HepG2 (cell line): ENCODE data around the gene TACC2. TPM values are rescaled to one million over a fixed set of nuclear protein-coding genes. Genes with fewer than 3 reads are reported as not detected.
A peak's percentile ranks its signal among the peaks of the same experiment; 100 is the strongest.

ENCODE experiments used
- JDP2 ChIP-seq: sonication (generic); formaldehyde crosslinking; IDR thresholded peaks from 2 replicates; pipeline ENCODE4 v1.8.1; 2022; ENCODE audit warnings: missing genetic modification reagents, borderline replicate concordance
- MEF2D ChIP-seq: sonication (generic); formaldehyde crosslinking; IDR thresholded peaks from 2 replicates; pipeline ENCODE4 v1.5.1; 2020; ENCODE audit warnings: mild to moderate bottlenecking, missing genetic modification reagents
- NAIF1 ChIP-seq: sonication (generic); formaldehyde crosslinking; IDR thresholded peaks from 2 replicates; pipeline ENCODE4 v1.5.0; 2020; ENCODE audit warnings: mild to moderate bottlenecking, missing genetic modification reagents, borderline replicate concordance
- SAP130 ChIP-seq: IDR thresholded peaks from 2 replicates; pipeline ENCODE4 v1.6.1; 2016; ENCODE audit warnings: low read depth
- SNRNP70 ChIP-seq: fragments of 200-400 bp; formaldehyde crosslinking; IDR thresholded peaks from 2 replicates; pipeline ENCODE4 v1.6.1; 2017; ENCODE audit warnings: mild to moderate bottlenecking, low read depth, low read length, moderate library complexity
- ZNF788 ChIP-seq: sonication (generic); formaldehyde crosslinking; IDR thresholded peaks from 2 replicates; pipeline ENCODE4 v1.5.0; 2020; ENCODE audit warnings: mild to moderate bottlenecking, missing genetic modification reagents, borderline replicate concordance
- polyA plus RNA-seq, 8 experiments: library from polyadenylated mRNA; depleted of rRNA in 3 of 8; stranded (reverse) in 7 of 8; unstranded in 1 of 8; fragments of >200 nt; fragmentation: Illumina TruSeq in 4 of 8; extraction: Trizol in 4 of 8; gene quantifications; 2 replicates each; pipeline versions ENCODE4 v1.2.1 to v1.2.3, GENCODE V29; 2011 to 2016; ENCODE audit warnings: low read depth in 4 of 8, missing spikeins in 1 of 8, mixed read lengths in 1 of 8; ENCODE audit not compliant: insufficient read depth in 1 of 8
- total RNA-seq, 5 experiments: library from RNA; depleted of rRNA; stranded (reverse); fragments of >200 nt; fragmentation: Illumina TruSeq; extraction: Trizol; gene quantifications; 2 replicates each; pipeline ENCODE4 v1.2.3, GENCODE V29; 2016; ENCODE audit warnings: low read depth in 1 of 5
- TF ChIP-seq, protein P1 (sequence below): sonication (generic); formaldehyde crosslinking; IDR thresholded peaks from 2 replicates; pipeline ENCODE4 v1.5.0; 2020; ENCODE audit warnings: missing genetic modification reagents
- TF ChIP-seq, protein P2 (sequence below): sonication (generic); formaldehyde crosslinking; IDR thresholded peaks from 2 replicates; pipeline ENCODE4 v1.5.0; 2020; ENCODE audit warnings: missing genetic modification reagents
- TF ChIP-seq, protein P3 (sequence below): sonication (generic); formaldehyde crosslinking; IDR thresholded peaks from 2 replicates; pipeline ENCODE4 v1.4.0; 2020; ENCODE audit warnings: low read depth, missing genetic modification reagents

TACC2 gene
- total and polyA plus RNA-seq, 2 of the 13 experiments (the other 11 are each of a cell fraction or from before 2014, with no cell fraction given): 11.8 to 16.0 TPM

DNA sequence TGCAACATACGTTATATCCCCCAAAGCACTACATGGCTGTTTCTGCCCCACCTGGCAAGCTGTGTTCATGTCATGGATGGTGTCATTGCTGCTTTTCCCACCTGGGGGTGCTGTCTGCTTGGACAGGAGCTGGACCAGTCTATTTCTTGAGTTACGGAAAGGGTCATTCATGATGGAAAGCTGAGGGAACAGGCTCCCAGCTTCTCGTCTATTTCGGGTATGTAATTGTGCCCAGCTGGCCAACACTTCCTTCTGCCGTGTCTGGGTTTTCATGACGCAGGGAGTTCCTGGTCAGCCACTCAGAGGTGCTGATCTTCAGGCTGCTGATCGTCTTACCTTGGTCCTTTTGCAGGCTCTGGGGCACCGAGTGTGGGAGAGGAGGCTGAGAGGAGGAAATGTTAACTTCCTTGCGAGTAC lies 290.8 kb downstream of the TACC2 start (continued):
- TF ChIP-seq, protein P1, sequence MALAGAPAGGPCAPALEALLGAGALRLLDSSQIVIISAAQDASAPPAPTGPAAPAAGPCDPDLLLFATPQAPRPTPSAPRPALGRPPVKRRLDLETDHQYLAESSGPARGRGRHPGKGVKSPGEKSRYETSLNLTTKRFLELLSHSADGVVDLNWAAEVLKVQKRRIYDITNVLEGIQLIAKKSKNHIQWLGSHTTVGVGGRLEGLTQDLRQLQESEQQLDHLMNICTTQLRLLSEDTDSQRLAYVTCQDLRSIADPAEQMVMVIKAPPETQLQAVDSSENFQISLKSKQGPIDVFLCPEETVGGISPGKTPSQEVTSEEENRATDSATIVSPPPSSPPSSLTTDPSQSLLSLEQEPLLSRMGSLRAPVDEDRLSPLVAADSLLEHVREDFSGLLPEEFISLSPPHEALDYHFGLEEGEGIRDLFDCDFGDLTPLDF: no peak
- TF ChIP-seq ZNF788 (CRISPR knock-in tag): peak; percentile 57; the same call in 1 of the 2 replicates
- TF ChIP-seq JDP2: no peak
- TF ChIP-seq NAIF1 (CRISPR knock-in tag): no peak
- TF ChIP-seq, protein P2, sequence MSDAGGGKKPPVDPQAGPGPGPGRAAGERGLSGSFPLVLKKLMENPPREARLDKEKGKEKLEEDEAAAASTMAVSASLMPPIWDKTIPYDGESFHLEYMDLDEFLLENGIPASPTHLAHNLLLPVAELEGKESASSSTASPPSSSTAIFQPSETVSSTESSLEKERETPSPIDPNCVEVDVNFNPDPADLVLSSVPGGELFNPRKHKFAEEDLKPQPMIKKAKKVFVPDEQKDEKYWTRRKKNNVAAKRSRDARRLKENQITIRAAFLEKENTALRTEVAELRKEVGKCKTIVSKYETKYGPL (CRISPR knock-in tag): no peak
- TF ChIP-seq MEF2D (CRISPR knock-in tag): peak; percentile 61; the same call in 1 of the 2 replicates
- TF ChIP-seq, protein P3, sequence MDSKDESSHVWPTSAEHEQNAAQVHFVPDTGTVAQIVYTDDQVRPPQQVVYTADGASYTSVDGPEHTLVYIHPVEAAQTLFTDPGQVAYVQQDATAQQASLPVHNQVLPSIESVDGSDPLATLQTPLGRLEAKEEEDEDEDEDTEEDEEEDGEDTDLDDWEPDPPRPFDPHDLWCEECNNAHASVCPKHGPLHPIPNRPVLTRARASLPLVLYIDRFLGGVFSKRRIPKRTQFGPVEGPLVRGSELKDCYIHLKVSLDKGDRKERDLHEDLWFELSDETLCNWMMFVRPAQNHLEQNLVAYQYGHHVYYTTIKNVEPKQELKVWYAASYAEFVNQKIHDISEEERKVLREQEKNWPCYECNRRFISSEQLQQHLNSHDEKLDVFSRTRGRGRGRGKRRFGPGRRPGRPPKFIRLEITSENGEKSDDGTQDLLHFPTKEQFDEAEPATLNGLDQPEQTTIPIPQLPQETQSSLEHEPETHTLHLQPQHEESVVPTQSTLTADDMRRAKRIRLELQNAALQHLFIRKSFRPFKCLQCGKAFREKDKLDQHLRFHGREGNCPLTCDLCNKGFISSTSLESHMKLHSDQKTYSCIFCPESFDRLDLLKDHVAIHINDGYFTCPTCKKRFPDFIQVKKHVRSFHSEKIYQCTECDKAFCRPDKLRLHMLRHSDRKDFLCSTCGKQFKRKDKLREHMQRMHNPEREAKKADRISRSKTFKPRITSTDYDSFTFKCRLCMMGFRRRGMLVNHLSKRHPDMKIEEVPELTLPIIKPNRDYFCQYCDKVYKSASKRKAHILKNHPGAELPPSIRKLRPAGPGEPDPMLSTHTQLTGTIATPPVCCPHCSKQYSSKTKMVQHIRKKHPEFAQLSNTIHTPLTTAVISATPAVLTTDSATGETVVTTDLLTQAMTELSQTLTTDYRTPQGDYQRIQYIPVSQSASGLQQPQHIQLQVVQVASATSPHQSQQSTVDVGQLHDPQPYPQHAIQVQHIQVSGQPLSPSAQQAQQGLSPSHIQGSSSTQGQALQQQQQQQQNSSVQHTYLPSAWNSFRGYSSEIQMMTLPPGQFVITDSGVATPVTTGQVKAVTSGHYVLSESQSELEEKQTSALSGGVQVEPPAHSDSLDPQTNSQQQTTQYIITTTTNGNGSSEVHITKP (CRISPR knock-in tag): 0 out of 2 replicates have a peak, but pooled peaks have one; percentile 19
- TF ChIP-seq SNRNP70: no peak
- TF ChIP-seq SAP130 (CRISPR knock-in tag): 0 out of 2 replicates have a peak, but pooled peaks have one; percentile 13
